Naive B cell (primary cell): ENCODE data around the gene ELMO1. TPM values are rescaled to one million over a fixed set of nuclear protein-coding genes. Genes with fewer than 3 reads are reported as not detected.

Source experiments
- ATAC-seq, 2 donors: fragments of 150-1000 bp; cut with Tn5 transposase; 2 replicates each; pipeline ENCODE4 v1.10.0; 2021; ENCODE audit warnings: low read depth in 2 of 2, mild to moderate bottlenecking in 2 of 2, moderate library complexity in 2 of 2
- DNase-seq: peaks from one replicate; pipeline ENCODE4 v3.0.0; 2022
- H3K27ac Mint-ChIP-seq, 6 donors: one replicate each; pipeline ENCODE4 v1.8.0; 2020 to 2022; ENCODE audit warnings: mild to moderate bottlenecking in 6 of 6, mixed read lengths in 6 of 6, moderate library complexity in 5 of 6, inconsistent platforms in 2 of 6
- H3K27me3 Mint-ChIP-seq, 3 donors: one replicate each; pipeline ENCODE4 v1.8.0; 2021 to 2022; ENCODE audit warnings: mixed read lengths in 3 of 3, mild to moderate bottlenecking in 1 of 3
- H3K36me3 Mint-ChIP-seq, 2 donors: one replicate each; pipeline ENCODE4 v1.8.0; 2020 to 2022; ENCODE audit warnings: mixed read lengths in 2 of 2, inconsistent platforms in 1 of 2, mild to moderate bottlenecking in 1 of 2
- H3K4me1 Mint-ChIP-seq, 3 donors: one replicate each; pipeline ENCODE4 v1.8.0; 2020 to 2022; ENCODE audit warnings: mixed read lengths in 3 of 3, inconsistent platforms in 1 of 3, mild to moderate bottlenecking in 1 of 3, moderate library complexity in 1 of 3
- H3K4me3 Mint-ChIP-seq, 8 donors: one replicate each; pipeline ENCODE4 v1.8.0; 2020 to 2022; ENCODE audit warnings: mild to moderate bottlenecking in 8 of 8, mixed read lengths in 8 of 8, moderate library complexity in 8 of 8, inconsistent platforms in 2 of 8
- H3K9me3 Mint-ChIP-seq, 7 donors: one replicate each; pipeline ENCODE4 v1.8.0; 2020 to 2022; ENCODE audit warnings: mixed read lengths in 7 of 7, mild to moderate bottlenecking in 5 of 7, inconsistent platforms in 2 of 7, moderate library complexity in 1 of 7
- polyA plus RNA-seq, 6 donors: library from polyadenylated mRNA; unstranded; fragments of 300-500 nt; fragmentation: Illumina TruSeq; gene quantifications; one replicate each; pipeline ENCODE4 v1.2.3, GENCODE V29; 2021; ENCODE audit warnings: low read depth in 6 of 6

The ELMO1 gene
- polyA plus RNA-seq, 6 donors from 2014 or later = 42.8 to 69.9 (median 59.5) TPM

DNA sequence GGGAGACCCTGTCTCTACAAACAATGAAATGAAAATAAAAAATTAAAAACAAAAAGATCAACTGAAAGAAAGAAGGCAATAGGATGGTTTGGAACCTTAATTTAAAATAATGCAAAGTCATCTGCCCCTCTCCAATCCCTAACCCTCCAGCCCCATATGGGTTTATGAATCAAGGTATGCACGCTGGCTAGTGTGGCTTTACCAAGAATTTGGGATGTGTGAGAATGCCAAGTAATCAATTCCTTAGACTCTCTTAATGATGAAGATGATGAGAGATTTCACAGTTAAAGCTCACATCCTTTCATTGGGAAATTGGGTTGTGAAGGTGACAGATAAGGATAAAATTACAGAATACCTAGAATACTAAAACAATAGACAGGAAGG lies 577.3 kb downstream of the ELMO1 start:
- peaks cover 0 to 5% (median 0%) of the 10 kb centered on the region in 7 donors for H3K9me3 Mint-ChIP-seq
- H3K4me3 Mint-ChIP-seq = no peak overlapping the region
- H3K4me1 Mint-ChIP-seq = peaks cover 7 to 18% (median 9%) of the 10 kb centered on the region in 3 donors
- ATAC-seq (no peak), DNase-seq (no peak)
- H3K27me3 Mint-ChIP-seq = no peaks in the 10 kb centered on the region
- no peak overlapping the region for H3K27ac Mint-ChIP-seq
- H3K36me3 Mint-ChIP-seq = peaks cover 42 to 79% of the 10 kb centered on the region in 2 donors

GRCh38 chr7:36870625-36871354 lies 577.9 kb downstream of the ELMO1 start:
- H3K27ac Mint-ChIP-seq = peak overlapping the region in 2 of 6 donors; percentile 44 to 53
- peaks cover 42 to 83% of the 10 kb centered on the region in 2 donors for H3K36me3 Mint-ChIP-seq
- peaks cover 0 to 5% (median 0%) of the 10 kb centered on the region in 7 donors for H3K9me3 Mint-ChIP-seq
- no peak overlapping the region for H3K4me3 Mint-ChIP-seq
- ATAC-seq (no peak), DNase-seq (no peak)
- no peaks in the 10 kb centered on the region for H3K27me3 Mint-ChIP-seq
- H3K4me1 Mint-ChIP-seq = peaks cover 7 to 18% (median 9%) of the 10 kb centered on the region in 3 donors

- H3K4me1 Mint-ChIP-seq = peaks cover 7 to 18% (median 16%) of the 10 kb centered on the region in 3 donors
- peak overlapping the region in 2 of 6 donors; percentile 39 to 89 for H3K27ac Mint-ChIP-seq
- peaks cover 0 to 5% (median 0%) of the 10 kb centered on the region in 7 donors for H3K9me3 Mint-ChIP-seq
- DNase-seq = no peak
- H3K4me3 Mint-ChIP-seq = peak overlapping the region in 1 of 8 donors; percentile 9
- no peak for ATAC-seq
- H3K27me3 Mint-ChIP-seq = no peaks in the 10 kb centered on the region
- H3K36me3 Mint-ChIP-seq = peaks cover 60 to 92% of the 10 kb centered on the region in 2 donors
Observed at GRCh38 chr7:36868727-36869411, 579.8 kb downstream of the ELMO1 start.

- no peaks in the 10 kb centered on the region for H3K27me3 Mint-ChIP-seq
- no peak overlapping the region for H3K4me3 Mint-ChIP-seq
- peaks cover 62 to 90% of the 10 kb centered on the region in 2 donors for H3K36me3 Mint-ChIP-seq
- H3K27ac Mint-ChIP-seq = peak overlapping the region in 1 of 6 donors; percentile 76
- H3K9me3 Mint-ChIP-seq = peaks cover 0 to 3% (median 0%) of the 10 kb centered on the region in 7 donors
- ATAC-seq = no peak
- DNase-seq = no peak
- H3K4me1 Mint-ChIP-seq = peaks cover 7 to 17% (median 15%) of the 10 kb centered on the region in 3 donors
Observed at GRCh38 chr7:36865019-36865418, 583.6 kb downstream of the ELMO1 start.

DNA sequence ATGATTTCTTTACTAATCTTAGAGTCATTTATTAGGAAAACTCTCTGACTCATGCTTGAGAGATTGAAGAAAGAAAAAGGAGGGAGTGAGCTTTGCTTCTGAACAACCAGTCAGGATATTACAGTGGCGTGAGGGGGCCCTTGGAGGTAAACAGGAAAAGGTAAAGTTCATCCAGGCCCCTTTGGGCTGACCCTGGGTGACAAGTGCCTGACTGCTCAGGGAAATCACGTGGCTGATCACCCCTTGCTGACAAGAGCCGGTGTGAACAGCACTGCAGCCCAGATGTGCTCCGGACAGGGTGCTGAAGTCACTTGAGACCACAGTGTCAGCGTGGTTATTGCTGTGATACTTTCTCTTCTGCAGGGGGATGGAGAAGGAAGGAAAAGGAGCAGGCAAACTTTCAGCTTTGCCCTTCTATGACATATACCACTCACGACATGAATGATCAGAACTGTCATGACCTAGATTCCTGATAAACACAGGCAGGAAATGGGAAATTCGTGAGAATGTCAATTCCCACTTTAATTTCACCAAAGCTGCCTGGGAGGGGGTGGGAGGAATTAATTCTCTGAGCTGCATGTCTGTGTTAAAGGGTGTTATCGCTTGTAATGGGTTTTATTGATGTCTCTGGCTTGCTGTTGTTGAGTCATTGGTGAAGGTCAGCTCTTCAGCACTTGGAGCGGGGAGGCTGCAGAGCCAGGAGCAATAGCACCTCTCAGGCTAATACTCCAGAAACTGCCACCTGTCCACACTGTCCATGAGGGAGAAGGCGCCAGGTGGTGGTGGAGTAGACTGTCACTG lies 584.6 kb downstream of the ELMO1 start:
- no peak for DNase-seq

DNA sequence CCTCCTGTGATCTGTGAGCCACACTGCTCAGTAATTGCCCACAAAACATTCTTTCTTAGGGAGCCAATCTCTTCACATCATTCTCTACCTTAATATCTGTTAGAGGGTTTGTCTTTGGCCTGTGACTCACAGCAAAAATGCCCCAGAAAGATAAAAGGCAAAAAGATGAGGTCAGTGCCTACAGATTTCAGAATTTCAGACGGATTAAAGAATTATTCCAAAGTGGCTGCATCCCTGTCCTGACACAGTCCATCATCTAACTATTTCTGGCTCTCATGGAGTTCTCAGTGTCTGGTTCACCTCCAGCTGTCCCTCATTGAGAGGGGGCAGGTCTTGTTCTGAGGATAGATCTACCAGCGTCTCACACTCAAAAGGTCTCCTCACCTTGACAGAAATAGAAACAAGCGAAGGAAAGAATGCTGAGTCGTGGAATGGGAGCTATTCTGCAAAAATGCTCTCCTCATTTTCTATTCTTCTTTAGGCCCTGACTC lies 585.8 kb downstream of the ELMO1 start:
- Mint-ChIP-seq H3K9me3 (no peaks in the 10 kb centered on the region), H3K27ac (no peak overlapping the region), H3K4me1 (peaks cover 0 to 7% (median 0%) of the 10 kb centered on the region in 3 donors), H3K27me3 (no peaks in the 10 kb centered on the region), H3K4me3 (no peak overlapping the region), H3K36me3 (peaks cover 74 to 79% of the 10 kb centered on the region in 2 donors)
- ATAC-seq = no peak
- DNase-seq = no peak

More for the DNA sequence above, 584.6 kb downstream of the ELMO1 start:
- Mint-ChIP-seq H3K27ac (peak overlapping the region in 4 of 6 donors; percentile 9 to 60 (median 28)), H3K36me3 (peaks cover 64 to 89% of the 10 kb centered on the region in 2 donors), H3K9me3 (no peaks in the 10 kb centered on the region), H3K4me1 (peaks cover 7 to 11% (median 10%) of the 10 kb centered on the region in 3 donors), H3K27me3 (no peaks in the 10 kb centered on the region), H3K4me3 (no peak overlapping the region)
- no peak for ATAC-seq

- Mint-ChIP-seq H3K4me1 (peaks cover 0 to 7% (median 0%) of the 10 kb centered on the region in 3 donors), H3K4me3 (no peak overlapping the region), H3K36me3 (peaks cover 66 to 70% of the 10 kb centered on the region in 2 donors), H3K27me3 (no peaks in the 10 kb centered on the region), H3K9me3 (no peaks in the 10 kb centered on the region), H3K27ac (no peak overlapping the region)
- ATAC-seq = no peak
- no peak for DNase-seq
Observed at GRCh38 chr7:36861656-36862055, 587.0 kb downstream of the ELMO1 start.

- Mint-ChIP-seq H3K27ac (no peak overlapping the region), H3K4me1 (peaks cover 0 to 7% (median 0%) of the 10 kb centered on the region in 3 donors), H3K27me3 (no peaks in the 10 kb centered on the region), H3K36me3 (peaks cover 70% of the 10 kb centered on the region in 2 donors), H3K4me3 (no peak overlapping the region), H3K9me3 (no peaks in the 10 kb centered on the region)
- DNase-seq = no peak
- ATAC-seq = no peak
Observed at GRCh38 chr7:36860681-36861080, 588.0 kb downstream of the ELMO1 start.

DNA sequence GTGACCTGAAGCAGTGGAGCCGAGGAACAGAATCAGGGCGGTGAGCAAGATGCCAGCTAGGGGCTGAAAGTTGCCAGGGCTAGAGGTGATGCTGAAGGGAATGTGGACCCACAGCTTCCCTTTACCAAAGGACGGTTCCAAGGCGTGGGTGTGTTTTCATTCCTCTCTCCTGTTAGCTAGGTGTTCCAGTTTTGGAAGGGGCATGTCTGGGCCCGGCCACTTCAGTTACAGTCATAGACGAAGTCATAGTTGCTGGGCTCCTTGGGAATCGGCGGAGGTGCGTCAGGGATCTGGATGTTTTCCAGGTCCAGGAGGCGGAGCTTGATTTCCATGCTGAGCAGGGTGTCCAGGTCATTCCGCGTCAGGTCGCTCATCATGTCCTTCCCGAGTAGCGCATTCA lies 593.3 kb downstream of the ELMO1 start:
- Mint-ChIP-seq H3K27ac (peak overlapping the region in 2 of 6 donors; percentile 13 to 19), H3K27me3 (no peaks in the 10 kb centered on the region), H3K36me3 (peaks cover 35 to 50% of the 10 kb centered on the region in 2 donors), H3K4me3 (peak overlapping the region in 1 of 8 donors; percentile 17), H3K4me1 (peaks cover 0 to 8% (median 0%) of the 10 kb centered on the region in 3 donors), H3K9me3 (peaks cover 0 to 12% (median 2%) of the 10 kb centered on the region in 7 donors)
- DNase-seq = no peak
- ATAC-seq = no peak

DNA sequence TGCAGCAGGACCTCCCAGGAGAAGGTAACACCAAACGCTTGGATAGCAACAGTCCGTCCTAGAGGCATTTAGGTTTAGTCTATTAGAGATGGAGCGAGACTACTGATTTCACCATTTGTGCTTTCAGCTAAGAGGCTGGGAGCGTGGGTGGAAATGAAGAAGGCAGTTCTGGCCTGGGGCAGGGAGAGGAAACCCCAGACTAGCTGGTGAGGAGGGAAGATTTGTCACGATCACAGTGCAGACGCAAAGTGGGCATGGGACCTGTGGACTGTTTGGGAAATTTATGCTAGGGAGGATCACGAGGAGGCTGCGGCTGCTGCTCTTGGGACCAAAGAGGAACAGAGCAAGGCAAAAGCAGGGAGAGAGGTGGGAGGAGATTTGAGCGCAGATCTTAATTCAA lies 594.0 kb downstream of the ELMO1 start:
- no peak for DNase-seq
- Mint-ChIP-seq H3K36me3 (peaks cover 28 to 43% of the 10 kb centered on the region in 2 donors), H3K4me3 (peak overlapping the region in 1 of 8 donors; percentile 40), H3K27ac (peak overlapping the region in 1 of 6 donors; percentile 62), H3K9me3 (peaks cover 2 to 15% (median 3%) of the 10 kb centered on the region in 7 donors), H3K27me3 (no peaks in the 10 kb centered on the region), H3K4me1 (peaks cover 0 to 8% (median 0%) of the 10 kb centered on the region in 3 donors)
- ATAC-seq = no peak

- no peak overlapping the region for H3K4me3 Mint-ChIP-seq
- peak overlapping the region in 1 of 6 donors; percentile 16 for H3K27ac Mint-ChIP-seq
- DNase-seq (no peak), ATAC-seq (no peak)
- no peaks in the 10 kb centered on the region for H3K27me3 Mint-ChIP-seq
- H3K9me3 Mint-ChIP-seq = peaks cover 4 to 19% (median 14%) of the 10 kb centered on the region in 7 donors
- H3K36me3 Mint-ChIP-seq = peaks cover 27 to 33% of the 10 kb centered on the region in 2 donors
- peaks cover 0 to 8% (median 0%) of the 10 kb centered on the region in 3 donors for H3K4me1 Mint-ChIP-seq
Observed at GRCh38 chr7:36852931-36853330, 595.7 kb downstream of the ELMO1 start.

- DNase-seq (no peak), ATAC-seq (no peak)
- Mint-ChIP-seq H3K4me1 (peaks cover 0 to 8% (median 0%) of the 10 kb centered on the region in 3 donors), H3K27ac (peak overlapping the region in 2 of 6 donors; percentile 8 to 22), H3K9me3 (peaks cover 7 to 22% (median 22%) of the 10 kb centered on the region in 7 donors), H3K4me3 (no peak overlapping the region), H3K27me3 (no peaks in the 10 kb centered on the region), H3K36me3 (peaks cover 30 to 36% of the 10 kb centered on the region in 2 donors)
Observed at GRCh38 chr7:36852017-36852416, 596.6 kb downstream of the ELMO1 start.

- H3K4me3 Mint-ChIP-seq = no peak overlapping the region
- H3K27ac Mint-ChIP-seq = peak overlapping the region in 2 of 6 donors; percentile 22 to 75
- peaks cover 0 to 8% (median 0%) of the 10 kb centered on the region in 3 donors for H3K4me1 Mint-ChIP-seq
- no peaks in the 10 kb centered on the region for H3K27me3 Mint-ChIP-seq
- ATAC-seq = no peak
- no peak for DNase-seq
- H3K9me3 Mint-ChIP-seq = peaks cover 7 to 29% (median 23%) of the 10 kb centered on the region in 7 donors
- H3K36me3 Mint-ChIP-seq = peaks cover 28 to 36% of the 10 kb centered on the region in 2 donors
Observed at GRCh38 chr7:36851382-36851781, 597.3 kb downstream of the ELMO1 start.
